KMS-11 (cell line): ENCODE results near the gene IGHMBP2.

ENCODE experiments used
- H2AFZ ChIP-seq: fragments of 200-600 bp; sonication (generic); 2 replicates; pipeline ENCODE4 v1.6.1; 2016; ENCODE audit warnings: antibody characterized with exemption, mixed run types, low read depth
- H3K27ac ChIP-seq: fragments of 200-600 bp; sonication (generic); 2 replicates; pipeline ENCODE4 v1.6.1; 2016; ENCODE audit warnings: mild to moderate bottlenecking, mixed run types
- H3K27me3 ChIP-seq: fragments of 200-600 bp; sonication (generic); 2 replicates; pipeline ENCODE4 v1.6.1; 2017; ENCODE audit warnings: mild to moderate bottlenecking, low read depth, mixed run types, moderate library complexity; ENCODE audit not compliant: insufficient read depth
- H3K36me3 ChIP-seq: fragments of 200-600 bp; sonication (generic); 2 replicates; pipeline ENCODE4 v1.6.1; 2017; ENCODE audit warnings: mild to moderate bottlenecking, mixed run types; ENCODE audit not compliant: insufficient read depth
- H3K4me1 ChIP-seq: fragments of 200-600 bp; sonication (generic); 2 replicates; pipeline ENCODE4 v1.6.1; 2016; ENCODE audit warnings: mild to moderate bottlenecking, low read depth, mixed run types; ENCODE audit not compliant: poor library complexity, severe bottlenecking
- H3K4me2 ChIP-seq: fragments of 200-600 bp; sonication (generic); 2 replicates; pipeline ENCODE4 v1.7.0; 2016; ENCODE audit warnings: mild to moderate bottlenecking, mixed run types
- H3K4me3 ChIP-seq: fragments of 200-600 bp; sonication (generic); IDR thresholded peaks from 2 replicates; pipeline ENCODE4 v1.6.1; 2017; ENCODE audit warnings: low read depth, low read length, mixed read lengths; ENCODE audit not compliant: insufficient read depth
- H3K79me2 ChIP-seq: fragments of 200-600 bp; sonication (generic); 2 replicates; pipeline ENCODE4 v1.6.1; 2016; ENCODE audit warnings: low read depth, mixed run types; ENCODE audit not compliant: insufficient read depth
- H3K9ac ChIP-seq: fragments of 200-600 bp; sonication (generic); 2 replicates; pipeline ENCODE4 v1.6.1; 2016; ENCODE audit warnings: mild to moderate bottlenecking, mixed run types
- H4K20me1 ChIP-seq: fragments of 200-600 bp; sonication (generic); 2 replicates; pipeline ENCODE4 v1.6.1; 2016; ENCODE audit warnings: mild to moderate bottlenecking, mixed run types; ENCODE audit not compliant: insufficient read depth
- CTCF ChIP-seq: fragments of 200-600 bp; sonication (generic); conservative IDR thresholded peaks from 2 replicates; pipeline ENCODE4 v1.6.1; 2017; ENCODE audit warnings: low read depth, mild to moderate bottlenecking, antibody characterized with exemption, low read length, moderate library complexity, mixed read lengths

IGHMBP2 gene

DNA sequence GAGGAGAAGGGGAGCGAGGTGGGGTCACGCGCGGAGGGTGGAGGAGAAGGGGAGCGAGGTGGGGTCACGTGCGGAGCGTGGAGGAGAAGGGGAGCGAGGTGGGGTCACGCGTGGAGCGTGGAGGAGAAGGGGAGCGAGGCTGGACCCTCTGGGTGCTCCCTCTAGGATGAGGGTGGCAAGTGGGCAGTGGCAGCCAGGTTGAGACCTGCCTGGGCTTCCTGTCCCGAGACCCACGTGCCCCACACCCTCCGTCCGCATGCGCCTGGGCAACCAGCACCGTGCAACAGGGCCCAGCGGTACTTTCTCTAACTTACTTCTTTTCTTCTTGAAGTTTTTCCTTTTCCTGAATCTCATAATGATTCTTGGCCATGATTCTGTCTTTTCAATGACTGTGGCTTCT is 11.1 kb upstream of the IGHMBP2 start:
- H4K20me1 ChIP-seq: no peaks in the 10 kb centered on the region
- no peaks in the 10 kb centered on the region; the same call in 1 of the 2 replicates for H3K36me3 ChIP-seq
- no peak overlapping the region for H3K9ac ChIP-seq
- no peak for TF ChIP-seq CTCF
- no peaks in the 10 kb centered on the region for H3K4me1 ChIP-seq
- H3K4me2 ChIP-seq: no peak overlapping the region
- no peak overlapping the region for H3K27ac ChIP-seq
- H3K4me3 ChIP-seq: no peak overlapping the region
- H3K79me2 ChIP-seq: no peaks in the 10 kb centered on the region
- H3K27me3 ChIP-seq: no peaks in the 10 kb centered on the region
- H2AFZ ChIP-seq: no peak overlapping the region

GRCh38 chr11:68893282-68893681 is 10.4 kb upstream of the IGHMBP2 start:
- TF ChIP-seq CTCF: no peak
- H2AFZ ChIP-seq: no peak overlapping the region
- no peaks in the 10 kb centered on the region; the same call in 1 of the 2 replicates for H3K36me3 ChIP-seq
- H3K4me2 ChIP-seq: no peak overlapping the region
- H3K27me3 ChIP-seq: no peaks in the 10 kb centered on the region
- H3K4me3 ChIP-seq: no peak overlapping the region
- no peak overlapping the region for H3K27ac ChIP-seq
- H3K9ac ChIP-seq: no peak overlapping the region
- H4K20me1 ChIP-seq: no peaks in the 10 kb centered on the region
- no peaks in the 10 kb centered on the region for H3K79me2 ChIP-seq
- no peaks in the 10 kb centered on the region for H3K4me1 ChIP-seq

DNA sequence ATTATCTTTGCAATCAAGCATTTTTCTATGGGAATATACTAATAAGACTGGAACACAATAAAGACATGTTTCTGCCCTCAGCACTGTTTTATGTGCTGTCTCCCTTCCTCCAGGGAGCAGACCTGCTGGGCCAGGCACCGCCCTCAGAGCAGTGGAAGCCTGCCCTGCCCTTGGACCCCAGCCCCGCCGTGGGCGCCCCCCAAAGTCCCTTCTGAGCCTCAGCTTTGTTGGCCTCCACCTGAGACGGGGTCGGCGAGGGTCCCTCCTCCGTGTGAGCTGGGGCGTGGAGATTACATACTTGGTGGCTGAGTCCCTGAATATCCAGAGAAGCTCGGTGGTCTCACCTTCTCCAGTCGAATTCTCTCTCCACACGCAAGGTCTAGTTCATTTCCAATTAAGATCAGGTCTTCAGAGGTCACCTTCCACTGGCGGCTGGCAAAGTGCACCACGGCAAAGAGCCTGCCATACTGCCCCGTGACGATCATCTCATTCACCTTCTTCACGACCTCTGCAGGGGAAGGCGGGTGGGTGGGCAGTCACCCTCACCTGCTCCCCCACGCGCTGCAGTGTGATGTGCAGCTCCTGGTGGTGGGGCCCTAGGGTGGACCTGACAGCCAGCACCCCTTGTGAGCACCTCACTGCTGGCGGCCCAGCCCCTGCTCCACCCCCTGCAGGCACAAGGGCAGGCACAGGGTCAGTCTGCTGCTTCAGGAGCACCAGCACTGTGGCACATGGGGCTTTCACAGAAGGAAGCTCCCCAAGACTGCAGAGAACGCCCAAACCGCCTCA is 7.3 kb upstream of the IGHMBP2 start:
- Histone ChIP-seq H3K4me1 (no peaks in the 10 kb centered on the region), H3K27ac (no peak overlapping the region), H3K4me2 (no peak overlapping the region), H3K9ac (no peak overlapping the region), H3K27me3 (no peaks in the 10 kb centered on the region), H3K79me2 (peaks cover 14% of the 10 kb centered on the region; the same call in 1 of the 2 replicates), H2AFZ (no peak overlapping the region), H4K20me1 (no peaks in the 10 kb centered on the region), H3K4me3 (no peak overlapping the region), H3K36me3 (no peaks in the 10 kb centered on the region; the same call in 1 of the 2 replicates)
- no peak for TF ChIP-seq CTCF

DNA sequence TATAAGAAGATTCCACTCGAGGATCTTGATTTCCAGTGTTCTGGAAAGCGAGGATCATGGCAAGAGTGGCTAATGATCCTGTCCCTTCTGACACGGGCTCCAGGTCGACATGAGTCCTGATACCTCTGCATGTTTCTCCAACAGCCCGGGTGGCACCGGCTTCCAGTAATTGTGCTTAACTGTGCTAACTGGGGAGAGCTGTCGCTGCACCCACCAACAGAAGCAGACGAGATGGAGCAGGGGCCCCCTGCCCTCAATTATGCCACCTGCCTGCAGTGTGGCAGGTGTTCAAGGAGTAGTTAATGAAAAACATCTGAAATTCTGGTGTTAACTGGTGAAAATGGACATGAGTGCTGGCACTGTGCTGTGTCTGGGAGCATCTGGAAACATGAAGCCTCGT is 6.2 kb upstream of the IGHMBP2 start:
- H2AFZ ChIP-seq: no peak overlapping the region
- TF ChIP-seq CTCF: no peak
- H3K79me2 ChIP-seq: peaks cover 25% of the 10 kb centered on the region
- no peak overlapping the region for H3K4me3 ChIP-seq
- H3K4me1 ChIP-seq: peaks cover 5% of the 10 kb centered on the region
- no peak overlapping the region for H3K27ac ChIP-seq
- no peaks in the 10 kb centered on the region for H4K20me1 ChIP-seq
- no peak overlapping the region for H3K9ac ChIP-seq
- no peaks in the 10 kb centered on the region for H3K27me3 ChIP-seq
- no peak overlapping the region for H3K4me2 ChIP-seq
- H3K36me3 ChIP-seq: no peaks in the 10 kb centered on the region; the same call in 1 of the 2 replicates
